Measurements from ENCODE around the gene SYMPK.

SYMPK gene

DNA sequence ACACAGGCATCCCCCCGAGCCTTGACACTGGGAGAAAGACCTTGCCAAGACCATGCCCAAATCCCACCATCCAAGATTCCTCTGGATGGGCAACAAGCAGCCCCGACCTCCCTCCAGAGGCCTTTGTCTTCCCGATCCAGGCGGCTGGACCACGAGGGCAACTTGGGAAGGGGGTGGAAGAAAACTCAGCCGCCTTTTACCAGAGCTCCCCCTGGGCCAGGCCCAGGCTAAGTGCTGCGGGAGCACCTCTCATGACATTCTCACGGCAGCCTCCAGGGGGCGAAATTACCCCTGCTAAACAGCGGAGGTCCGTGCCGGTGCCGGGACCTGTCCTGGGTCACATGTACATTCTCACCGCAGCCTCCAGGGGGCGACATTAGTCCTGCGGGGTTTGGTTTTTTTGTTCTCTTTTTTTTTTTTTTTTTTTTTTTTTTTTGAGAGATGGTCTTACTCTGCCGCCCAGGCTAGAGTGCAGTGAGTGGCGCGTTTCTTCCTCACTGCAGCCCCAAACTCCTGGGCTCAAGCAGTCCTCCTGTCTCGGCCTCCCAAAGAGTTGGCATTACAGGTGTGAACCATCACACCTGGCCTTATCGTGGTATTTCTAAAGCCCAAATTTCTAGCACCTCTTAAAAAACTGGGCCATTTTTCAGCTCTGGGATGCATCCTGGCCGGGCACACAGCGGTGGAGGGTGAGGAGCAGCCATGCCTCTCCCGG, 45.8 kb downstream of the SYMPK start:
- TF ChIP-seq, protein P1, sequence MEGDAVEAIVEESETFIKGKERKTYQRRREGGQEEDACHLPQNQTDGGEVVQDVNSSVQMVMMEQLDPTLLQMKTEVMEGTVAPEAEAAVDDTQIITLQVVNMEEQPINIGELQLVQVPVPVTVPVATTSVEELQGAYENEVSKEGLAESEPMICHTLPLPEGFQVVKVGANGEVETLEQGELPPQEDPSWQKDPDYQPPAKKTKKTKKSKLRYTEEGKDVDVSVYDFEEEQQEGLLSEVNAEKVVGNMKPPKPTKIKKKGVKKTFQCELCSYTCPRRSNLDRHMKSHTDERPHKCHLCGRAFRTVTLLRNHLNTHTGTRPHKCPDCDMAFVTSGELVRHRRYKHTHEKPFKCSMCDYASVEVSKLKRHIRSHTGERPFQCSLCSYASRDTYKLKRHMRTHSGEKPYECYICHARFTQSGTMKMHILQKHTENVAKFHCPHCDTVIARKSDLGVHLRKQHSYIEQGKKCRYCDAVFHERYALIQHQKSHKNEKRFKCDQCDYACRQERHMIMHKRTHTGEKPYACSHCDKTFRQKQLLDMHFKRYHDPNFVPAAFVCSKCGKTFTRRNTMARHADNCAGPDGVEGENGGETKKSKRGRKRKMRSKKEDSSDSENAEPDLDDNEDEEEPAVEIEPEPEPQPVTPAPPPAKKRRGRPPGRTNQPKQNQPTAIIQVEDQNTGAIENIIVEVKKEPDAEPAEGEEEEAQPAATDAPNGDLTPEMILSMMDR (IDR thresholded peaks at IDR 0.05) = peak; percentile 99
- no peaks in the 10 kb centered on the region for H3K9me3 Mint-ChIP-seq
- DNase-seq = peak; percentile 99
- peaks cover 53% of the 10 kb centered on the region for H3K4me1 Mint-ChIP-seq
- no peak overlapping the region for H3K27ac Mint-ChIP-seq
- H3K27me3 Mint-ChIP-seq (ENCODE audit: low read depth, poor library complexity) = peaks cover 6% of the 10 kb centered on the region
- H3K4me3 Mint-ChIP-seq = peak overlapping the region; percentile 72
- H3K36me3 Mint-ChIP-seq (ENCODE audit: low read depth) = peaks cover 8% of the 10 kb centered on the region

DNA sequence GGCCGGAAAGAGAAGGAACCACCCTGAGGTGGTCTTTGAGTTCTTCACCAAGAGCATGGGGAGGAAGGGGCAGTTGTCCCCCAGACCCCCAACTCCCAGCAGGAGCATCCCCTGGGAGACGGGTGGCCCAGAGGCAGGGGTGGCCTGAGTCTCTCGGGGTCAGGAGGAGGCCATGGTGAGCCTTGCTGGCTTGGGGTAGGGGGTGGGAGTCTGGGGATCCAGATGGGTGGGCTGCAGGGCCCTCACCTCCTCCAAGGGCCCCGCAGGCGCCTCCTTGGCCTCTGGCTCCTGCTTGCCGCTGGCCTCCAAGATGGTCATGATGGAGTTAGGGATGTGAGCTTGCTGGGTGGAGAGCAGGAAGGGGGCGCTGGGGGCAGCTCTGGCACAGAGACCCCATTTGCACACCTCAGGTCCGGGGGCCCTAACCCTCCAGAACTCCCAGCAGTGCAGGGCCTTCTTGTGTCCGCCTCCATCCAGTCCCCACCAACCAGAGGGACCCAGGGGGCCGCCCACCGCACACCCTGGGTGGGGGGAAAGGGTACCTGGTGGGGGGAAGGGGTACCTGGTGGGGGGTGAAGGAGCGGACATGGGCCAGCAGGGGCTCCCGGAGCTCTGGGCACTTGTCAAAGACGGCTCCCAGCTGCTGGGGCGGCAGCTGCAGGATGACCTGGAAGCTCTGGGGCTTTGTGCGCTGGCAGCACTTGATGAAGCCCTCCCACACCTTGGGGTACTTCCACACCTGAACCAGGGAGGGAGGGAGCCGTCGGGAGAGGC, 46.5 kb downstream of the SYMPK start:
- H3K9me3 Mint-ChIP-seq = no peaks in the 10 kb centered on the region
- H3K4me1 Mint-ChIP-seq = peaks cover 49% of the 10 kb centered on the region
- peak overlapping the region; percentile 48 for H3K27ac Mint-ChIP-seq
- peak overlapping the region; percentile 87 for H3K4me3 Mint-ChIP-seq
- DNase-seq = no peak
- TF ChIP-seq, protein P1 (IDR thresholded peaks at IDR 0.05) = no peak
- peaks cover 4% of the 10 kb centered on the region for H3K36me3 Mint-ChIP-seq (ENCODE audit: low read depth)
- H3K27me3 Mint-ChIP-seq (ENCODE audit: low read depth, poor library complexity) = peaks cover 6% of the 10 kb centered on the region

DNA sequence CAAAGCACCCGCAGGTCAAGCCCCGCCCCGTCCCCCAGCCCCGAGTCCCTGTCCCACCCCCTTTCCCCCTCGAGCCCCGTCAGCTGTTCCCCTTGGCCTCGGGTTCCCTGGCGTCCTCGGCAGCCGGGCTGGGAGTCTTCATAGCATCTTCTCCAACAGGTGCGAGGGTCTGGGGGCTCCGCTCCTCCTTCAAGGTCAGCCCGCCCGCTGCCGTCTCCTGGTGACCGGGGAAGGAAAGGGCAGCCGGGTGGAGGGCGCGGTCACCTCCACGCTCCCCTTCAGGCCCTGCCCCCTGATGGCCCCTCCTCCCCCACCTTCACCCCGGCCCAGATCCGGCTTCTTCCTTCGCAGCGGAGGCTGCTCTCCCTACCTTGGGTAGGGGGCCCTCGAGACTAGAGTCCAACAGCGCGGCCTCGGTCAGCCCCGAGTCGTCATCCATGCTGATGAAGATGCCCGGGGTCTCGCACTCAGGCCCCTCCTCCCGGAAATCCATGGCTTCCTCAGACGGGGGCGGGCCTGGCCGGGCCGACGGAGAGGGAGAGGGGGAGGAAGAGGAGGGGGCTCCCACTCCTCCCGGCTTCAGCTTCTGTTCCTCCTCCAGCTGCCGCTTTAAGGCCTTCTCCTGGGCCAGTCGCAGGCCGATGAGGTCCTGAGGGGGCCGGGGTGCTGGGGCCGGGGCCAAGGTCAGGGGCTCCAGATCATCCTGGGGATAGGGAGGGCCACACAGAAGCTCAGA, 47.3 kb downstream of the SYMPK start:
- DNase-seq = peak; percentile 81
- Mint-ChIP-seq H3K36me3 (ENCODE audit: low read depth) (no peaks in the 10 kb centered on the region), H3K4me3 (peak overlapping the region; percentile 87), H3K4me1 (peaks cover 43% of the 10 kb centered on the region), H3K27me3 (ENCODE audit: low read depth, poor library complexity) (peaks cover 6% of the 10 kb centered on the region), H3K27ac (peak overlapping the region; percentile 54), H3K9me3 (no peaks in the 10 kb centered on the region)
- TF ChIP-seq, protein P1 (IDR thresholded peaks at IDR 0.05) = no peak

DNA sequence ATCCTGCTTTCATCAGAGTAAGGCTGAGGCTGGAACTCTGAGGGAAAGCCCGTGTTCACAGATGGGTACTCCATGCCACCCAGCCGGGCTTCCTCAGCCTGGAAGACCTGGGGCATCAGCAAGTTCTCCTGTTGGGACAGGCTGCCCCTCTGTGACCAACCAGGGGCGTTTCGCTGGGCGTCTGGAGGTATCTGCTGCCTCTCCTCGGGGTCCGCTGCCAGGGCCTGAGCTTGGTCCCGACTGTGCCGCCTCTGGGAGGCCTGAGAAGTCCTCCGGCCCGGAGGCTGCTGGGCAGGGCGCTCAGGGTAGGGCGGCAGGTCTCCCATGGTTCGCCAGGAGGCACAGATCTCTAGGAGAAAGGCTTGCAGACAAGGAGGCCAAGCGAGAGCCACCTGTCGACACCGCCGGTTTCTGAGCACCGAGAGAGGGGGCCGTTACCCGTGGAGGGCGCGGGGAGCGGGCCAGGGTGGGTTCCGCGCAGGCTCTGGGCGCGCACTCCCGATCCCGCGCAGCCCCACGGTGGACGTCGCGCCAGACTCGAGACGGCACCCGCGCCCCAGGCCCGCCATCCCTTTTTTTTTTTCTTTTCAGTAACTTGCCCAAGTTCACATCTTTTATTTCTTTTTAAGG, 48.0 kb downstream of the SYMPK start, which contains the start of gene RSPH6A:
Gene RSPH6A (minus strand): TSS at position 458 of the 630 bp plus-strand sequence. CDS start 132 bp downstream, at position 326.
- DNase-seq = peak; percentile 30
- TF ChIP-seq, protein P1 (IDR thresholded peaks at IDR 0.05) = no peak
- no peaks in the 10 kb centered on the region for H3K9me3 Mint-ChIP-seq
- H3K36me3 Mint-ChIP-seq (ENCODE audit: low read depth) = no peaks in the 10 kb centered on the region
- peak within 1 kb of the TSS; percentile 54 for H3K27ac Mint-ChIP-seq
- peak within 1 kb of the TSS; percentile 87 for H3K4me3 Mint-ChIP-seq
- H3K27me3 Mint-ChIP-seq (ENCODE audit: low read depth, poor library complexity) = peaks cover 6% of the 10 kb centered on the region
- peaks cover 40% of the 10 kb centered on the region for H3K4me1 Mint-ChIP-seq

DNA sequence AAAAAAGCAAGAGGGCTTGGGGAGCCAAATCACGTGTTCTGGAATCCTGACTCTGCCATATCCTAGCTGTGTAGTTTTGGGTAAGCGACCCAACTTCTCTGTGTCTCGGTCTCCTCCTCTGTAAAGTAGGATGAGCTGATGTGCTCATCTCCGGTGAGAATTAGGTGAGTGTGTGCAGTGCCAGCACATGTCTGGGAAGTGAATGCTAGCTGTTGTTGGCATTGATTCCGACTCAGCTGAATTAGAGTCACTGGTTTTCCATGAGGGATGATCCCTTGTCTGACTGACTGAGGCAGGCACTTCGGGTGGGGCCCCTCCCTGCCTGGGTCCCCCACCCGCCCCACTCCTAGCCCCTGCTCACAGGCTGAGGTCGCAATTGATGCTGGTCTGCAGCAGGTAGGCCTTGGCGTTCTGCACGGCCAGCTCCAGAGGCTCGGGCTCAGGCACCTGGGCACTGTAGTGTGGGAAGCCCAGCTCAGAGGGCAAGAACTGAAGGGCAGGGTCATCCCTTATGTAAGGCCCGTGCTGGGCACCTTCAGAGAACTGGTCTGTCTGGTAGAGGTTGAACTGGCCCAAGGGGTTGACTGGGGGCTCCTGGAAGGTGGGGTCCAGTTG, 48.7 kb downstream of the SYMPK start:
- peaks cover 39% of the 10 kb centered on the region for H3K4me1 Mint-ChIP-seq
- H3K4me3 Mint-ChIP-seq = peak overlapping the region; percentile 75
- no peaks in the 10 kb centered on the region for H3K9me3 Mint-ChIP-seq
- no peak for DNase-seq
- TF ChIP-seq, protein P1 (IDR thresholded peaks at IDR 0.05) = no peak
- H3K27ac Mint-ChIP-seq = no peak overlapping the region
- peaks cover 9% of the 10 kb centered on the region for H3K27me3 Mint-ChIP-seq (ENCODE audit: low read depth, poor library complexity)
- no peaks in the 10 kb centered on the region for H3K36me3 Mint-ChIP-seq (ENCODE audit: low read depth)
